Measurements from ENCODE around the gene PLTP.

The PLTP gene

DNA sequence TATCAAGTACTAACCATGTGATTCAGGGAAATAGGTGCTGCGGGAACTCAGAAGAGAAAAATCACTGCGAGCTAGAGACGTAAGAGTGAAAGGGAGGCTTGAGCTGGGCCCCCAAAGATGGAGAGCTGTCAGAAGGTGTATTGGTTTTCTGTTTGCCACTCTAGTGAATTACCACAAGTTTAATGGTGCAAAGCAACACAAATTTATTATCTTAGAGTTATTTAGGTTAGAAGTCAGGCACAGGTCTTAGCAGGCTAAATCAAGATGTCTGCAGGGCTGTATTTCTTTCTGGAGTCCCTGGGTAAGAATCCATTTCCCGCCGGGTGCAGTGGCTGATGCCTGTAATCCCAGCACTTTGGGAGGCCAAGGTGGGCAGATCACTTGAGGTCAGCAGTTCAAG, 52.0 kb downstream of the PLTP start:
- Mint-ChIP-seq H3K36me3 (ENCODE audit: low read depth) (peaks cover 3% of the 10 kb centered on the region), H3K27me3 (ENCODE audit: low read depth, poor library complexity) (peaks cover 9% of the 10 kb centered on the region), H3K9me3 (no peaks in the 10 kb centered on the region), H3K4me3 (no peak overlapping the region), H3K27ac (peak overlapping the region; percentile 6), H3K4me1 (peaks cover 54% of the 10 kb centered on the region)
- TF ChIP-seq, protein P1, sequence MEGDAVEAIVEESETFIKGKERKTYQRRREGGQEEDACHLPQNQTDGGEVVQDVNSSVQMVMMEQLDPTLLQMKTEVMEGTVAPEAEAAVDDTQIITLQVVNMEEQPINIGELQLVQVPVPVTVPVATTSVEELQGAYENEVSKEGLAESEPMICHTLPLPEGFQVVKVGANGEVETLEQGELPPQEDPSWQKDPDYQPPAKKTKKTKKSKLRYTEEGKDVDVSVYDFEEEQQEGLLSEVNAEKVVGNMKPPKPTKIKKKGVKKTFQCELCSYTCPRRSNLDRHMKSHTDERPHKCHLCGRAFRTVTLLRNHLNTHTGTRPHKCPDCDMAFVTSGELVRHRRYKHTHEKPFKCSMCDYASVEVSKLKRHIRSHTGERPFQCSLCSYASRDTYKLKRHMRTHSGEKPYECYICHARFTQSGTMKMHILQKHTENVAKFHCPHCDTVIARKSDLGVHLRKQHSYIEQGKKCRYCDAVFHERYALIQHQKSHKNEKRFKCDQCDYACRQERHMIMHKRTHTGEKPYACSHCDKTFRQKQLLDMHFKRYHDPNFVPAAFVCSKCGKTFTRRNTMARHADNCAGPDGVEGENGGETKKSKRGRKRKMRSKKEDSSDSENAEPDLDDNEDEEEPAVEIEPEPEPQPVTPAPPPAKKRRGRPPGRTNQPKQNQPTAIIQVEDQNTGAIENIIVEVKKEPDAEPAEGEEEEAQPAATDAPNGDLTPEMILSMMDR (IDR thresholded peaks at IDR 0.05), result no peak
- no peak for DNase-seq

DNA sequence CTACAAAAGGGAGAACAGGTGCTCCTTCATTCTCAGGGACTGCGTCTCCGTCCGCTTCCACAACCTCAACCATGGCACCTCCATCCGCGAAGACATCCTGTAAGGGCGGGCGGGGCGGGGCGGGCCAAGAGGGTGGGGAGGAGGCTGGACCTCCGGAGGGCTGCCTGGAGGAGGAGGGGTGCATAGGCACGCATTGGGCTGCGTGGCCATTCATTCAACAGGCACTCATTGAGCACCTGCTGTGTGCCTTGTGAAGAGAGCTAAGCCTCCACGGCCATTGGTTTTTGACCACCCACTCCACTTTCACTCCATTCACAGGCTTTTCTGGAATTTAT, 54.1 kb downstream of the PLTP start:
- H3K4me3 Mint-ChIP-seq, result peak overlapping the region; percentile 95
- no peaks in the 10 kb centered on the region for H3K9me3 Mint-ChIP-seq
- no peak for DNase-seq
- H3K27me3 Mint-ChIP-seq (ENCODE audit: low read depth, poor library complexity), result peaks cover 3% of the 10 kb centered on the region
- TF ChIP-seq, protein P1 (IDR thresholded peaks at IDR 0.05), result no peak
- H3K36me3 Mint-ChIP-seq (ENCODE audit: low read depth), result peaks cover 14% of the 10 kb centered on the region
- peak overlapping the region; percentile 81 for H3K27ac Mint-ChIP-seq
- peaks cover 61% of the 10 kb centered on the region for H3K4me1 Mint-ChIP-seq

DNA sequence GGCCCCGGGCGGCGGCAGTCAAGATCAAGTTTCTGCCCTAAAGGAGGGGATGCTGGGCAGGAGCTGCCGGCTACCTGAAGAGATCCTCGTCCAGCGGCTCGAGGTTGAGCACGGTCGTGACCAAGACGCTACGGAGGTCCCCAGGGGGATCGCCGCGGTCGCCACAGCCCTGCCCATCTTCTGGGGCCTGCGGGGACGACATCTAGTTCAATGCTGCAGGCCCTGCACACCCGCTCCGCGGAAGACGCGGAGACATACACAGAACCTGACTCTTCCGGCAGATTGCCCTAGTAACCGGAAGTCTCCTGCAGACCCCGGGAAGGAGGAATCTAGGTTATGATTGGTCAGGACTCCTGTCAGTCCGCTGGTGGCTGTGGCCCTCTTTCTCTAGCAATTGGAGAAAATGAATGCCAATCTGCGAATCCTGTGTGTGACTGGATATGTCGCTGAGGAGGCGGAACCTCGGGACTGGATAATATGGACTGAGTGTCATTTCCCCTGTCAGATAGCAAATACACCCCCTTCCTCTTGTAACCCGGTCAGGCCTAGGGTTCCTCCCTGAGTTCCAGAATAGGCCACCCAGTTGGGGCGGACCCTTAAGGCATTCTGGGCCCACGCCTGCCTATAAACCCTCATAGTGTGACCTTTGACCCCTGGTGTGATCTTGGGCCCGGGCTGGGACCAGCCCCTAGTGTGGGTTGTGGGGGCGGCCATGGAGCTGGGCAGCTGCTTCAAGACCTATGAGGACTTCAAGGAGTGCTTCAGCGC, 54.7 kb downstream of the PLTP start, which contains the start of the genes ACOT8 and ZSWIM3:
TSS of gene ACOT8 (minus strand) at position 279 of the 768 bp plus-strand sequence. CDS start at position 202, 77 bp downstream.
TSS of gene ZSWIM3 (plus strand) at position 501 of the 768 bp plus-strand sequence. CDS start at position 713, 212 bp downstream.
- DNase-seq, result peak; percentile 93
- Mint-ChIP-seq H3K27ac (peak within 1 kb of the TSS; percentile 97), H3K9me3 (no peaks in the 10 kb centered on the region), H3K4me3 (peak within 1 kb of the TSS; percentile 95), H3K27me3 (ENCODE audit: low read depth, poor library complexity) (peaks cover 3% of the 10 kb centered on the region), H3K36me3 (ENCODE audit: low read depth) (peaks cover 16% of the 10 kb centered on the region), H3K4me1 (peaks cover 63% of the 10 kb centered on the region)
- TF ChIP-seq, protein P1 (IDR thresholded peaks at IDR 0.05), result no peak

DNA sequence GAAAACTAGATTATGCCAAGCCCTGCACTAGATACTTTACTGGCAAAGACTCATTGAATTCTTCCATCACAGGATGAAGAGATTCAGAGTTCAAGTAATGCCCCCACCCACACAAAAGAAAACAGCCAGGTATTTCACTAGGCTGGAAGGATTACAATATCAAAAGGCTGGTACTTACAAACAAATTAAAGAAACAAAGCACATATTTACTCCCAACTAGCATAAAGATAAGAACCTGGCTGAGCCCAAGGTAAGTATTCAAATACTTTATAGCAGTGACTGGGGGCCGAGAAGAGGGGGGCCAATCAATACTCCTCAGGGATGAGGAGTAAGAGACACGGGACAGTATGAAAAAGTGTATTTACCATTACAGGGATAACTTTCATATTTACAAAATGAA, 58.5 kb downstream of the PLTP start:
- DNase-seq, result no peak

GRCh38 chr20:45852326-45852725, 59.6 kb downstream of the PLTP start:
- H3K9me3 Mint-ChIP-seq, result no peaks in the 10 kb centered on the region
- peaks cover 28% of the 10 kb centered on the region for H3K36me3 Mint-ChIP-seq (ENCODE audit: low read depth)
- peak overlapping the region; percentile 59 for H3K27ac Mint-ChIP-seq
- no peak overlapping the region for H3K4me3 Mint-ChIP-seq
- DNase-seq, result no peak
- H3K27me3 Mint-ChIP-seq (ENCODE audit: low read depth, poor library complexity), result no peaks in the 10 kb centered on the region
- peaks cover 25% of the 10 kb centered on the region for H3K4me1 Mint-ChIP-seq
- TF ChIP-seq, protein P1 (IDR thresholded peaks at IDR 0.05), result no peak

More for the DNA sequence above, 58.5 kb downstream of the PLTP start:
- H3K4me1 Mint-ChIP-seq, result peaks cover 36% of the 10 kb centered on the region
- H3K27ac Mint-ChIP-seq, result no peak overlapping the region
- peaks cover 28% of the 10 kb centered on the region for H3K36me3 Mint-ChIP-seq (ENCODE audit: low read depth)
- TF ChIP-seq, protein P1 (IDR thresholded peaks at IDR 0.05), result no peak
- H3K4me3 Mint-ChIP-seq, result no peak overlapping the region
- no peaks in the 10 kb centered on the region for H3K9me3 Mint-ChIP-seq
- H3K27me3 Mint-ChIP-seq (ENCODE audit: low read depth, poor library complexity), result no peaks in the 10 kb centered on the region

GRCh38 chr20:45851501-45851900, 60.5 kb downstream of the PLTP start:
- H3K27me3 Mint-ChIP-seq (ENCODE audit: low read depth, poor library complexity), result no peaks in the 10 kb centered on the region

More at GRCh38 chr20:45851501-45851900, 60.5 kb downstream of the PLTP start:
- peaks cover 21% of the 10 kb centered on the region for H3K4me1 Mint-ChIP-seq
- no peak overlapping the region for H3K27ac Mint-ChIP-seq
- no peak for DNase-seq
- no peaks in the 10 kb centered on the region for H3K9me3 Mint-ChIP-seq
- H3K36me3 Mint-ChIP-seq (ENCODE audit: low read depth), result peaks cover 29% of the 10 kb centered on the region
- no peak overlapping the region for H3K4me3 Mint-ChIP-seq
- TF ChIP-seq, protein P1 (IDR thresholded peaks at IDR 0.05), result no peak

All from nephron progenitor cell (in vitro differentiated cells).